ACHN (cell line): Measurements from ENCODE around the gene ERCC6.

ENCODE experiments used
- DNase-seq: peaks from one replicate; pipeline ENCODE4 v3.0.0-alpha.2; 2015
- in situ Hi-C: cut with HindIII; loops from 2 replicates; pipeline ENCODE4 v1.10.0; 2017; ENCODE audit warnings: low sequenced_read_pairs, low pct_ligation_motif_present, low pct_unique_long_range_greater_than_20kb

Gene ERCC6

GRCh38 chr10:49538381-49539319 lies at the start of gene ERCC6:
Gene ERCC6, minus strand, starts transcription at chr10:49539121.
- in situ Hi-C loops, result no loop called here
- DNase-seq, result peak; percentile 97

DNA sequence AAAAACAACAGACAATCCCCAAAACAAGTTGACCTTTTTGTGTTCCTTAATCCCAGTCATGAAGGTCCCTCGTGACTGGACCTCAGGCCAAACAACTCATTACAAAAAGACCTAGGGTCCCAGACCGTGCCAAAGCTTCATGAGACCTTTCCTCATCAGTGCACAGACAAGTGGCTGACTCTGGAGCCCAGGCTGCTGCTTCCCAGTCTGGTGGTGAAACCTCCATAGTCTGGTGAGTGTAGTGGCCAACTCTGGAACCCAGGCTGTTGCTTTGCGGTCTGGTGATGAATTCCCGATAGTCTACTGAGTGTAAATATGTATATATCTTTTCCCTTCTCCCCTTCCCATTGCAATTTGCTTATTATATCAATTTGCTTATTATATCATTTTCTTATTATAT lies 49.1 kb upstream of the ERCC6 start:
- in situ Hi-C loops, result no loop called here
- no peak for DNase-seq

DNA sequence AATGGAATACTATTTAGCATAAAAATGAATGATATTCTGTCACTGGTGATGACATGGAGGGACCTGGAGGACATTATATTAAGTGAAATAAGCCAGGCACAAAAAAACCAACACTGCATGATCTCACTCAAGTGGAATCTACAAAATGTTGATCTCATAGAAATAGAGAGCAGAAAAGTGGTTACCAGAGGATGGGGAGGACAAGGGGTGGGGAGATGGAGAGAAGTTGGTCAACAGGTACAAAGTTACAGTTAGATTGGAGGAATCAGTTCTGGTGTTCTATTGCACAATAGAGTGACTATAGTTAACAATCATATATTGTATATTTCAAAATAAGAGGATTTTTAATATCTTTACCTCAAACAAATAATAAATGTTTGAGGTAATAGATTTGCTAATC lies 46.5 kb upstream of the ERCC6 start:
- in situ Hi-C loops, result no loop called here

DNA sequence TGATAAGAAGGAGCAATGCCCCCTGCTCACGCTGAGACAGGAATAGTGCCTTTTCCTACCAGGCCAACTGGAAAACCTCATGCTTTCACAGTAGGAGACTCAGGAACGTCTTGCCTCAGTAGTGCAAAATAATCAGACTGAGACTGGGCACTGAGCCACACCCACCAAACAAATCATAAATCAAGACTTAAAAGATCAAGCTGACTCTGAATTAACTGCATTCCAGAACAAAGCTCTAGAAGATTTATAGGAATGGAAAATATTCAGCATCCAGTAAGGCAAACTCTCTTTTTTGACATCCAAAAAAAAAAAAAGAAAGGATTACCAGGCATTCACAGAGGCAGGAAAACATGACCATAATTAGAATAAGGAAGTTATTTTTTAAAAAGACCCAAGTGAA lies 40.7 kb upstream of the ERCC6 start:
- in situ Hi-C loops, result no loop called here
- no peak for DNase-seq

More for the DNA sequence above, 46.5 kb upstream of the ERCC6 start:
- DNase-seq, result peak; percentile 49

DNA sequence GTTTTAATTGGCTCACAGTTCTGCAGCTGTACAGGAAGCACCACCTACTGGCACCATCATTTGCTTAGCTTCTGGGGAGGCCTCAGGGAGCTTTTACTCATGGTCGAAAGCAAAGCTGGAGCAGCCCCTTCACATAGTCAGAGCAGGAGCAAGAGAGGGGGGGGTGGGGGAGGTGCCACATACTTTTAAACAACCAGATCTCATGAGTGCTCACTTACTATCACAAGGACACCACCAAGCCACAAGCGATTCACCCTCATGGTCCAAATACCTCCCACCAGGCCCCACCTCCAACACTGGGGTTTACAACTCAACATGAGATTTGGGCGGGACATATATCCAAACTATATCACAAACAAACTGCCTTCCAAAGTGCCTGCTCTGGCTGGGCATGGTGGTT lies 39.5 kb upstream of the ERCC6 start:
- no peak for DNase-seq
- in situ Hi-C loops, result no loop called here

DNA sequence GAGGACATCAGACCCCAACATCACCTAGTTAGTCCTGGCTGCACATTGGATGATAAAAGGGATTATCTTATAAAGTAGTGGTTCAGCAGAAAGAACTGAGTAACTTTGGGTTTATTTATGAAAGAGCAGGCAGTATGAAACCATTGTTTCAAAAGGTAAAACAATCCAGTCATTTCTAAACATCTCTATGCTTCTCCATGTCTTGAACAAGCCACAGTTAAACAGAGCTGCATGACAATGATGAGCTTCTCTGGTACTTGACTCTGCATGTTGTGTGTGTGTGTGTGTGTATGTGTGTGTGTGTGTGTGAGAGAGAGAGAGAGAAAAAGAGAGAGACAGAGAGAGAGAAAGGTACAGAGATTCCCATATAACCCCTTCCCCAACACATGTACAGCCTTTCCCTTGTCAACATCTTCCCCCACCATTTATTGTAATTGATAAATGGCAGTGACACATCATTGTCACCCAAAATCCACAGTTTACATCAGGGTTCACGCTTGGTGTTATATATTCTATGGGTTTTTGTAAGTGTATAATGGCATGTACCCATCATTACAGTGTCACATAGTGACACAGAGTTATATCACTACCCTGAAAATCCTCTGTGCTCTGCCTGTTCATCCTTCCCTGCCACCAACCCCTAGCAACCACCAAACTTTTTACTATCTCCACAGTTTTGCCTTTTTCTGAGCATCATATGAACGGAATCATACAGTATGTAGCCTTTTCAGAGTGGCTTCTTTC lies 38.4 kb upstream of the ERCC6 start:
- in situ Hi-C loops, result no loop called here
- no peak for DNase-seq

DNA sequence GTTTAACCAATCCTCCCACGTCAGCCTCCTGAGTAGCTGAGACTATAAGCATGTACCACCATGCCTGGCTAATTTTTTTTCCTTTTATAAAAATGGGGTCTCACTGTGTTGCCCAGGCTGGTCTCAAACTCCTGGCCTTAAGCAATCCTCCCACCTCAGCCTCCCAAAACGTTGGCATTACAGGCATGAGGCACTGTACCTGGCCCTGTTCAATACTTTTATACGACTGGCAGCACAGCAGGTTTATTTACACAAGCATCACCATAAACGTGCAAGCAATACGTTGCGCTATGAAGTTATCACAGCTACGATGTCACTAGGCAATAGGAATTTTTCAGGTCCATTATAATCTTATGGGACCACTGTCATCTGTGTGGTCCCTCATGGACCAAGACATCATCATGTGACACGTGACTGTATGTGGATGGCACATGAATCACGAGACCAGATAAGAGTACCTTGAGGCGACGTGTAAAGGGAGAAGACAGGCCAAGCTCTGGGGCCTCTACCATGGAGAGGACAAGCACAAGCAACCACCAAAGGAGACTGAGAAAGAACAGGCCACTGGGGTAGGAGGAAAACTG lies 36.7 kb upstream of the ERCC6 start:
- DNase-seq, result no peak

DNA sequence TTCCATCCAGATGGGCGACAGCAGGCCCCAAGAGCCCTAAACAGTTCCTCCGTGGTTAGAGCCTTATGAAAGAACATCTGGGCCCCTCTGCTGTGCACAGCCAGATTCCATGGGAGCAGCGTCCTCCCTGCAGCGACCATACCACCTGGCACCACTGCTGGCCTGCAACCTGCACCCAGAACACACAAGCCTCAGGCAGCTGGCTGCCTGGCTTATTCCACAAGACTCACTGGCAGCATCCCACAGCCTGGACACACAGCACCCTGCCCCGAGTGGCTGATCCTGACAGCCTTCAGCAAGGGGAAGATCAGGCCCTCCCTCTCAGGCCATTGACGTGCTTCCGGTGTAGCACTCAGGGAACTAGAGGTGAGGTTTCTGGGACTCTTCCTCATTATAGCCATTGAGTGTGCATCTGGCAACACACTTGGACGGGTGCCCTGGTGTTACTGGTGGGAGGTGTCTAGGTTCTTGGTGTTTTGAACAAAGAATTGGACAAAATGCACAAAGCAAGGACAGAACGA lies 33.7 kb upstream of the ERCC6 start:
- DNase-seq, result no peak
- in situ Hi-C loops, result no loop called here

More for the DNA sequence above, 36.7 kb upstream of the ERCC6 start:
- in situ Hi-C loops, result no loop called here

GRCh38 chr10:49571388-49571787 lies 32.5 kb upstream of the ERCC6 start:
- in situ Hi-C loops, result no loop called here
- DNase-seq, result no peak

DNA sequence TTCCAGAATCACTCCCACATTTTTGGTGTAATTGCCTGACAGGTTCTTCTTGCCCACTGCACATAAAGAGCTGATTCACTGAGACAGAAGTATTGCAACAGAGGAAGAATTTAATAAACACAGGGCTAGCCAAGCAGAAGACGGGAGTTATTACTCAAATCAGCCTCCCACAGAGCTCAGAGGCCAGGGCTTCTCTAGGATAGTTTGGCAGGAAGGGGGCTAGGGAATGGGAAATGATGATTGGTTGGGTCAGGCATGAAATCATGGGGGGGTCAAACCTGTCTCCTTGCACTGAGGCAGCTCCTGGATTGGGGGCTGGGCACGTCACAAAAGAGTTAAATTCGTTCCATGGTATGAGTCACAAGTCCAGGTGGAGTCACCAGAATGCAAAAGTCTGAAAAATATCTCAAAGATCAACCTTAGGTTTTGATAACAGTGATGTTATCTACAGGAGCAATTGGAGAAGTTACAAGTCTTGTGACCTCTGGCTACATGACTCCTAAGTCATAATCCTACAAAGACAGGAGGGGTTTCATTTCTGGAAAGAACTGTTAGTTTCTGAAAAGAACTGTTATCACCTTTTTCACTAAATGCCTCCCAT lies 30.2 kb upstream of the ERCC6 start:
- DNase-seq, result no peak

DNA sequence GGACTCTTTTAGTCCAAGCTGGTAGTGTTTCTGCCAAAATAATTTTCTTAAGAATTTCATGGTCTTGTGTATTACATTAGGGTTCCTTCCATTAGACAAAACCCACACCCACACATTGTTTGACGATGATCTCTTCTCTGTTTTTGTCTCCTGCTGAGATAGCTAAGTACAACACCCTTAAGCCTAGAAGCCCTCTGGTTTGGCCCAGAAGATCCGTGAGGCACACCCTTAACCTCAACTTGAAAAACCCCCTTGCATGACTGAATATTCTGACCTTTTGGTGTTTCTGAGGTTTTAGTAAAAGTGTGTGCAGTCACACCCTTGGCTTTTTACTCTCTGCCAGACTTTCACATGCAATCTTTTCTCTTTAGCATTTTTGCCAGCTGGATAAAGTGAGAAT lies 29.3 kb upstream of the ERCC6 start:
- DNase-seq, result no peak
- in situ Hi-C loops, result no loop called here

More for the DNA sequence above, 30.2 kb upstream of the ERCC6 start:
- in situ Hi-C loops, result no loop called here

DNA sequence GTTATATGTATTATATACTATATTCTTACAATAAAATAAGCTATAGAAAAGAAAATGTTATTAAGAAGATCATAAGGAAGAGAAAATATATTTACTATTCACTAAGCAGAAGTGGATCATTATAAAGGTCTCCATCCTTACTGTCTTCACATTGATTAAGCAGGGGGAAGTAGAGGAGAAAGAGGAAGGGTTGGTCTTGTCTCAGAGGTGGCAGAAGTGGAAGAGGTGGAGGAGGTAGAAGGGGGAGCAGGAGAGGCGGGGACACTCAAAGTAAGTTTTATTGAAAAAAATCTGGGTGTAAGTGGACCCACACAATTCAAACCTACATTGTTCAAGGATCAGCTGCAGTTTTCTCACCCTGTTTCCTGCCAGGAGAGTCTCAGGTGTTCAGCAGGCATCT lies 28.9 kb upstream of the ERCC6 start:
- in situ Hi-C loops, result no loop called here
- DNase-seq, result no peak

DNA sequence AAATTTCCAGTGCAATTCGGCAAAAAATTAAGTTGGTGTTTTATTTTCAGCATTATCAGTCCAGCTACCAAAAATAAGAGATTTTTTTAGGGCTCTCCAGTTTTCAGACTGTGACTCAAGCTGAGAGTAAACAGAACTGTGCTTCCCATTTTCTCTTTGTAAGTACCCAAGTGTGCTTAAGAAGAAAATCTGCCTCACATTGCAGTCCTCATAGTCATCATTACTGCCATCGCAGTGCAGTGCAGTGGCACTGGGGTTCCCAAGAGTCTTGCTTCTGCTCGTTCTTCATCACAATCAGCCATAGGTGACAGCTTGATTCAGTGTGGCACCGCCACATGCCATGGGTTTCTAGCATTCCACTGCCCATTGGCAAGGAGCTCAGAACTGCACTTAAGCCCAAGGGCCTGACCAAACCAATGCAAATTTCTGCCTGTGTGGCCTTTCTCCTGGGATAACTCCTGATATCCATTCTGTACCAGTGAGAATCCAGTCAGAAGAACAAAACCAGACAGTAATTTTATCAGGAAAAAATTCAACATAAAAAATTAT lies 25.6 kb upstream of the ERCC6 start:
- no peak for DNase-seq
- in situ Hi-C loops, result no loop called here

DNA sequence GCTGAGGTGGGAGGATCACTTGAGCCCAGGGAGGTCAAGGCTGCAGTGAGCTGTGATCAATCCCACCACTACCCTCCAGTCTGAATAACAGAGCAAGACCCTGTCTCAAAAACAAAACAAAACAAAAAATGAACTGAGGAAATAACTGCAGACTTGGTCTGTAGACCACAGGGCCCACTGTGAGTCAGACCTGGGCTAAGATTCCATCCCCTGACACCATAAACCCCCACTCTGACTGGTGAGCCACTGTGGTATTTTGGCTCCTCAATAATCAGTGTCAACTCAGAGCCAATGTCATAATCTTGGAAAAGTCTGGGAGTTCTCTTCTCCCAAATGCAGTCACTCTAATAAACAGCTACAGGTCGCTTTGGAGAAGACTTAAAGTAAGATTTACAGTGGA lies 24.0 kb upstream of the ERCC6 start:
- DNase-seq, result no peak
- in situ Hi-C loops, result no loop called here

- in situ Hi-C loops, result no loop called here
Observed at GRCh38 chr10:49560526-49560925, 21.6 kb upstream of the ERCC6 start.

GRCh38 chr10:49559476-49559875 lies 20.6 kb upstream of the ERCC6 start:
- in situ Hi-C loops, result no loop called here
- DNase-seq, result no peak

More at GRCh38 chr10:49560526-49560925, 21.6 kb upstream of the ERCC6 start:
- DNase-seq, result no peak

DNA sequence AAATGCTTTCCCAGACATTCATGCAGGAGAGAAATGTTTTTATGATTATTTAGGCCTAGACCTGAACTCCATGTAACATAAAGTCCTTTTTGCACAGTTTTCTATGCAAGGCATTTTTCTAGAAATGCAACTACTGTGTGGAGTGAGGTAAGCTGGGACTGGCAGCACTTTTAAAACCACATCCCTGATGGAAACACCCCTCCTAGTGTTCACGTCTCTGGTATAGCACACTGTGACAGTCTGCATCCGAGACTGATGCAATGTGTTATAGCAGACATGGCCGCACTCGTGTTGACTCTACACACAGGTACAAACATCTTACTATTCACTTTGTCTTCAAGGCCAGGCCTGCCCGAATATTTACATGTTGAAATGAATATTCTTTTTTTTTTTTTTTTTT lies 19.3 kb upstream of the ERCC6 start:
- in situ Hi-C loops, result no loop called here
- DNase-seq, result no peak

DNA sequence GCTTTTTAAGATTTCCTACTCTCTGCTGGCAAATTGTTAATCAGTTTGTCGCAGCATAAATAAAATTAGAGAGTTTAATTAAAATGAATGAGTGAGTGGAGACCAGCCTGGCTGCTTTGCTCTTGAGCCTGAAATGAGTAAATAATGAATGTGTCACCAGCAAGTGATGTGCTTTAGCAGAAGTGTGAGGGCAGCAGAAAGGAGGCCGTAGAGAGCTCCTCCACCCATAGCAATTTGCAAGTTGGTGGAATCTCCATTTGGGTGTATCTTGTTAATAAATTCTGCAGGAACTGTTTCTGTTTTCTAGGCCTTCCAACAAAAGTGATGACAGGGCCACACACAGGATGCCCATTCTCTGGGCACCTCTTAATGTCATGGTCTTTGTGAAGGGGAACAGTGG lies 18.8 kb upstream of the ERCC6 start:
- DNase-seq, result no peak
- in situ Hi-C loops, result no loop called here
